Head of caudate nucleus (tissue), 42 donors: Measurements from ENCODE around the gene MPHOSPH9.
"Not testable (repeated sequence)": the region's sequence is repeated elsewhere in the genome, so short reads cannot be mapped to it uniquely, and the experiment has no call there.

Experiments used
- DNase-seq, 42 donors: peaks; one replicate each; pipeline versions ENCODE4 v3.0.0 to v3.0.0-alpha.2; 2020 to 2021; ENCODE audit warnings: mixed read lengths in 7 of 42
- intact Hi-C: fragments of 100-400 bp; cut with DNase I; formaldehyde crosslinking; loops from one replicate; pipeline ENCODE4 v1.15.0; 2022

Gene MPHOSPH9

DNA sequence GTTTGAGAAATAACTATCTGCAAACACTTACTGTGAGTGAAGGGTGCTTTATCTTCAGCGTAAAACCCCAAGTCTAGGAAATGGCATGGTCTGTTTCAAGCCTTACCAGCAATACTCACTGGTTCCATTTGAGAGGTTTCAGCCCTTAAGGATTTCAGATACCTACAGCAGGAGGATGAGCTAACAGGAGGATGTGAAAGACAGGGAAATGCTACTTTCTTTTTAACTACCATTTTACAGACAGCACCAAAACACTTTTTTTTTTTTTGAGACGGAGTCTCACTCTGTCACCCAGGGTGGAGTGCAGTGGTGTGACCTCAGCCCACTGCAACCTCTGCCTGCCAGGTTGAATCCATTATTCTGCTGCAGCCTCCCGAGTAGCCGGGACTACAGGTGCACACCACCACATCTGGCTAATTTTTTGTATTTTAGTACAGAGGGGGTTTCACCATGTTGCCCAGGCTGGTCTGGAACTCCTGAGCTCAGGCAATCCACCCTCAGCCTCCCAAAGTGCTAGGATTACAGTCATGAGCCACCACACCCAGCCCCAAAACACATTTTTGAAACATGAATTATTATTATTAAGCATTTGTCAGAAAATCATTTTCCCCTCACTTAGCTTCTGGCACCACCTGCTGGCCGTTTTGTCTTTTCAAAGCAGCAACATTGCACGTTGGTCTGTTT, 4.8 kb upstream of the MPHOSPH9 start:
- intact Hi-C loops = loop anchor here (5.0 kb wide), 1 partner anchor 255 kb away; the partner anchor contains the start of gene ARL6IP4
- peak in 41 of 42 donors; percentile 44 to 88 (median 72) for DNase-seq

DNA sequence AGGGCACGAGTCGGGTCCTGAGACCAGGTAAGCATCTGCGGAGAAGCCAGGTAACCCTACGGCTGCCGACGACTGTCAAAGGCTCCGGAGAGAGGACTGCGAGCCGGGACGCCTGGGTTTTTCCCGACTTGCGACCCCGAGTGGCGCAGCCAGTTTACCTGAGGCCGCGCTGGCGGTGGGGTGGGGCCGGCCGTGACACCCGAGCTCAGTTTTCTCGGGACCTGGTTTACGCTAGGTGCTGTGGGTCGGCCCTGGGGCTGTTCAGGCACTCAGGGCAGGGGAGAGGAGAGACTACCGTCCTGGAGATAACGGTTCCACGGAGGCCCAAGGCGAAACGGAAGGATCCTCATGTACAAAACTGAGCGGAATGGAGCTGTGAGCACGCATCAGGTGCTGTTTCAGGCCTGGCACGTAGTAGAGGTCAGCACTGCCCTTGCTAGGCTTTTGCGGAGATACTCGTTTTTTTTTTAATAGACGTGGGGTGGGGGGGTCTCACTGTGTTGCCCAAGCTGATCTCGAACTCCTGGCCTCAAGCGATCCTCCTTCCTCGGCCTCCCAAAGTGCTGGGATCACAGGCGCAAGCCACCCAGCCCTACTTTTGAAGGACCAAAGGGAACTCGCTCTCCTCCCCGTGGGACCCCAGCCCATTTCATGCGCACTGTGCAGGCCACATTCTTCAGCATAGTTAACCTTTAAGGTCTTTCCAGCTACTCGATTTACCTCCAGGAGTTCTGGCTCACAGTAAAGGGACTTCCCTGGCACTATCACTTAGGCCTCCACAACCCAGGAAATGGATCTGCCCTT, 766 bp upstream of the MPHOSPH9 start:
- intact Hi-C loops = no loop called here
- DNase-seq = no peak

DNA sequence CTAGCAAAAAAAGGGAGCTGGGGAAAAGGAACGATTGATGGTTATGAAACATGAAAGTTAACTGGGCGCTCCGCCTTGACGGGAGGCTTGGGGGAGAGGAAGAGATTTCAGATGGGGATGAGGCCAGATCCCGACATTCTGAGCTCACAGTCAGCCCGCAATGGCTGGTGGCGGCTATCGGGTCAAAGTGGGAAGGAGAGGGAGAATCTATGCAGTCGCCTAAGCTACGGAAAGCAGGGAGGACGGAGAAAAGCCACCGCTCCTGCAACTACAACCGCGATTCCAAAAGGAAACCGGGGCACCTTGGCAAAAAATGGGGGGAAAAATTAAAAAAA, 502 bp downstream of the MPHOSPH9 start:
- peak in 1 of 42 donors; percentile 29 for DNase-seq
- intact Hi-C loops = no loop called here

DNA sequence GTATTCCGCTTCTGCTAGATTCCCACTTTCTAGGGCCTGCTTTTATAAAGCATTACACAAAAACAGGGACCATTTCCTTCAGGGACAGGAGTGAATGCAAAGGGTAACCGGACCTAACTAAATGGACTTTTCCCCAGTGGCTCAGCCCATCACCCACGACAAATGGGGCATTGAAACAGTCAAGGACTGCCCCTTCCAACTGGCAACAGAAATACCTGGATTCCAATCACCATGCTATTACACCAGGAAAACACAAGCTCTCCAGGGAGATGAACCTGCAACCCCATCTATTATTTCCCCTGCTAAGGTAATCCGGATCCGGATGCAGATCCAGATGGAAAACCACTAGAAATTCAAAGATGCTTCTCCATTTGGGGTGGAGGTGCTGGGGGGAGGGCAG, 1.0 kb downstream of the MPHOSPH9 start:
- DNase-seq = no peak
- intact Hi-C loops = no loop called here

DNA sequence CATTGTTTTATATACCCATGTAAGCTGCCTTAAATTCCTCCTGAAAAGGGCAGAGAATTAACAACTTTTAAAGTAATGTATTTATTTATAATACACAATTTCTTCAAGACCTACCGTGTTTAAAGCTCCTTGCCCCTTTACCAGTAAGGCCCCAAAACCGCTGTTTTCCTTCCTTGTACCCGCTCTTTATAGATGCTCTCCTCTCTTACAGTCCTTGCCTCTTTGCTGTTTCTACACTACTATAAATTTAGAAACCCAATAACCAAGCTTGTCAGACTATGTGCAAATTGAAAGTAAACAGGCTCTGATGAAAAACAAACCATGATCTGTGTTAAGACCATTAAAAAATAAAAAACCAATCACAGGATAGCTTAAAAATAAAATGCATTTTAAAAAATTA, 3.9 kb downstream of the MPHOSPH9 start:
- intact Hi-C loops = no loop called here
- DNase-seq = no peak

DNA sequence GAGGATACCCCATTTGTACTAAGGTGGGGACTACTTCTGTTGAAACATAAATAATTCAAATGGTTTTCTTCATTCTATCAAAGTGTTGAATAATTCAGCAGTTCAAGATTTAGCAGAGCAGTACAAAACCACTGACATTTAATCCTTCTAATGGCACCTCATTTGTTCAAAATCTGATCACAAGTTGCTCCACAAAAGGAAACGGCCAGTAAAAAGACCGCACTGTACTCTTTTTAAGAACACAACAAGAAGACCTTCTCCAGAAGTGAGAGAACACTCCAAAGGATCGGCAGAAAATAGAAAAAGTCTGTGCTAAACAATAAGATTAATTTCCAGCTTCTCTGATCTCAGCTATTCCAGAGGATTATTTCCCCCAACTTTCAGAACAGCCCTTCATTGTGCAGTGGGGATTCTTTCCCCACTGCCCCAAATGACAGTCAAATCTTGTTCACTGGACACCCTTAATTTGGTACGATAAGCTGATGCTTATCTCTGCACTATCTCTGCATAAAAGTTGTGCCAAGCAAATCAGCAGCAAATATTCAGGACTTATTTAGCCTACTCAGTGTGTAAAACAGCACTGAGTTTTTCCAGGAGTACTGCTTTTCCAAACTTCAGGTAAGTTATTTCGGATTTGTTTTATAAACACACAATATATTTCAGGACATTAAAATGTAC, 5.2 kb downstream of the MPHOSPH9 start:
- intact Hi-C loops = no loop called here

DNA sequence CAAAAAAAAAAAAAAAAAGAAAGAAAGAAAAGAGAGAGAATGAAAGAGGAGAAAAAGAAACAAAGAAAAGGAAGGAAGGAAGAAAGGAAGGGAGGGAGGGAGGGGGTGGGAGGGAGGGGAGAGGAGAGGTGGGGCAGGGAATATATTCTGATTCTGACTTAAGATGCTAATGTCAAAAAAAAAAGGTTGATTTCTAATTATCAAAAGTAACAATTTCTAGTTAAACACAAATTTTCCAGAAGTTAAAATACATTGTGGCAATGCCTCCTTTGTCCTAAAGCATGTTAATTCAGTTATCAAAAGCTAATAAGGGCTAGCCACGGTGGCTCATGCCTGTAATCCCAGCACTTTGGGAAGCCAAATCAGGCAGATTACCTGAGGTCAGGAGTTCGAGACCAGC, 7.5 kb downstream of the MPHOSPH9 start:
- DNase-seq = no peak
- intact Hi-C loops = no loop called here

More for the DNA sequence above, 5.2 kb downstream of the MPHOSPH9 start:
- no peak for DNase-seq

DNA sequence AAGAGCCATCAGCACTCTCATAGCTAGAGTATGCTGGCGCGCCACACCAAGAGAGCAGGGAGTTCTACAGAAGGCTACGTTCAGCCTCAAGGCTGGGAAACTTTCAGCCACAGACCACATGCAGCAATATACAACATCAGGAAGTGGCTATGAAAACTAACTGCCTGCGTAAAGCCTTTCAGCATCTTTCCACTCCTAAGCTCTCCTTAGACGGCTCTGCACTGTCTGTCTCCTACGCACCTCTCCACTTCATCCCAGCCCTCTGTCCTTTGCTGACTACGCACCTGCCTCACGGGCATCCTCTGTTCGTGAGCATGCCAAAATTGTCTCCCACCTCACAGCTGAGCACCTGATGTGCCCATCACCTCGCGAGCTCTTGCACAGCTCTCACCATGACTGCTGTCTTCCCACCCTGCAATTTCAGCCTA, 9.7 kb downstream of the MPHOSPH9 start:
- DNase-seq = peak in 9 of 42 donors; percentile 8 to 72 (median 47)
- intact Hi-C loops = no loop called here

DNA sequence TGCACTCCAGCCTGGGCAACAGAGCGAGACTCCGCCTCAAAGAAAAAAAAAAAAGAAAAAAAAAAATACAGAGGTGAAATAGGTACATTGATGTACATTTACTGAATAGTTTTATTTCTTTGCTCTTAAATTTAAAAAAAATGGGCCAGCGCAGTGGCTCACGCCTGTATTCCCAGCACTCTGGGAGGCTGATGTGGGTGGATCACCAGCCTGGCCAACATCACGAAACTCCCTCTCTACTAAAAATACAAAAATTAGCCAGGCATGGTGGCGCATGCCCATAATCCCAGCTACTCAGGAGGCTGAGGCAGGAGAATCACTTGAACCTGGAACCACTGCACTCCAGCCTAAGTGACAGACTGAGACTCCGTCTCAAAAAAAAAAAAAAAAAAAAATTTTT, 25.1 kb downstream of the MPHOSPH9 start:
- intact Hi-C loops = not testable (repeated sequence)
- peak in 1 of 42 donors; percentile 20 for DNase-seq

DNA sequence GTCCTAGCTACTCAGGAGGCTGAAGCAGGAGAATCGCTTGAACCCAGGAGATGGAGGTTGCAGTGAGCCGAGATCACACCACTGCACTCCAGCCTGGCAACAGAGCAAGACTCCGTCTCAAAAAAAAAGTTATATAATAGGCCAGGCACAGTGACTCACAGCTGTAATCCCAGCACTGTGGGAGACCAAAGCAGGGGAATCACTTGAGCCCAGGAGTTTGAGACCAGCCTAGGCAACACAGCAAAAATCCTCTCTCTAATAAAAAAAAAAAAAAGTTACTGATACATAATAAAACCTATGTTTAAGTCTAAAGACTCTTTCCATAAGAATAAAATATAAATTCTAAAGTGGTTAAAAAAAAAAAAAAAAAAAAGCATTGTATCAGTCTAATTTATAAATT, 26.1 kb downstream of the MPHOSPH9 start:
- intact Hi-C loops = not testable (repeated sequence)
- peak in 11 of 42 donors; percentile 3 to 53 (median 17) for DNase-seq

DNA sequence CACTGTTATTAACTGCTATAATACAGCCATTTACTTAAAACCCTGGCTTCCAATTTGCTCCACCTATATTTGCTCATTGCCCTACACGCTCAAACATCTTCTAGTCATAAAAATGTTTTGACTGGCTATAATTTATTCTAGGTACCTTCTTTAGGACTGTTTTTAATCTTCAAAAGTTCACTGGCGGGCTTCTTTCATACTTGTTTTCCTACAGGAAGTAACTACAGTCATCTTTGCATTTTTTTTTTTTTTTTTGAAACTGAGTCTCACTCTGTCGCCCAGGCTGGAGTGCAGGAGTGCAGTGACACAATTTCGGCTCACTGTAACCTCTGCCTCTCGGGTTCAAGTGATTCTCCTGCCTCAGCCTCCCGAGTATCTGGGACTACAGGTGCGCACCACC, 32.5 kb downstream of the MPHOSPH9 start:
- DNase-seq = no peak
- intact Hi-C loops = no loop called here

DNA sequence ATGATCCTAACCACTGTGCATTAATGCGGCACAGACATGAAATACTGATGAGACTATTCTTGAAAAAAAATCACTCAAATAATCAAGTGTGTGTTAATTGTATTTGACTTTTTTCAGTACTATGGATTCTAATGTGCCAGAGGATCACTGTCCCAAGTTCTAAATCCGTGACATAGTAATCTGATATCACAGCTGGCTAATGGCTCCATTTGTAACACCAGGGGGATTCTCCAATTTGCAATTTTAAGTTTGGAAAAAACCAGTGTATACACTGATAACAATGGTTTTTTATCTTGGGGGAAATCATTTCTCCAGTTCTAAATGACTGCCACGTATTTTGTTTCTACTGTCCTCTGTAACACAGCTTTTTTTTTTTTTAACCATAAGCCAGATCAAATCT, 33.0 kb downstream of the MPHOSPH9 start:
- intact Hi-C loops = no loop called here
- no peak for DNase-seq

DNA sequence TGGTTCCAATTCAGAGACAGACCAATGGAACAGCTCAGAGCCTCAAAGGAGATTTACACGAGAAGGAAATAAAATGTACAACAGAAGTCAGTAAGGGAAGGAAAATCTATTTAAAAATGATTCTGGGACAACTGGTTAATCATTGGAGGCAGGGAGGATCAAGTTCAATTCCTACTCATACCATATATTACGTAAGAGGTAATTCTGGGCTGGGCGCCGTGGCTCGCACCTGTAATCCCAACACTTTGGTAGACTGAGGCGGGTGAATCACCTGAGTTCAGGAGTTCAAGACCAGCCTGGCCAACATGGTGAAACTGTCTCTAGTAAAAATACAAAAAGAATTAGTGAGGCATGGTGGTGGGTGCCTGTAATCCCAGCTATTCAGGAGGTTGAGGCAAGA, 45.3 kb downstream of the MPHOSPH9 start:
- intact Hi-C loops = no loop called here
- DNase-seq = no peak

DNA sequence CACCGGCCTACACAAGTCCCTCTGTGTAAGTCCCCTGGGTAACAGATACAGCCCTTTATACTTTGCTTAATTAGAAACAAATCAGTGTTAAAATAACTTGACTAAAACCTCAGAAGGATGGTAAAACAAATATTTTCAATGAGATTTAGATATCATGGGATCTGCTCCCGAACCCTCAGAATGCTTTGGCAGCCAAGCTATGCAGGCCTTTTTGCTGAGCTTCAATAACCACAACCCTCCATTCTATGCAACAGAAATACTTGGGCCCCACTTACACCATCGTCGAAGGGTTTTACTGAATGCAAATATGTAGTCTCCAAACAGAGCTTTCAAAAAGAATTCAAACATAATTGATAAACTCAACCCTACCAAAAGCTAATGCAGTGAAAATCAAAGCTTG, 52.8 kb downstream of the MPHOSPH9 start:
- intact Hi-C loops = no loop called here
- DNase-seq = no peak

DNA sequence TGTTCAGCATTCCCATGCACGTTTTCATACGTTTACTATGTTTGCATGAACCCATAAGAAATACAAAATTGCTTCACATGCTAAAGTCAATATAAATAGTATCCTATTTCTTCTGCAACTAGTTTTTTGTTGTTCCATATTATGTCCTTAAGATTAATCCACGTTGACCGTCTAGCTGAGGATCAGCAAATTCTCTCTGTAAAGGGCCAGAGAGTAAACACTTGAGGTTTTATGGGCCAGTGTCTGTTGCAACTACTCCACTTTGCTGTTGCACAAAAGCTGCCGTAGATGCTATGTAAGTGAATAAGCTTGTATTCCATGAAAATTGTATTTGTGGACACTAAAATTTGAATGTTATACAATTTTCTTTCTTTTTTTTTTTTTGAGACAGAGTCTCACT, 61.0 kb downstream of the MPHOSPH9 start:
- DNase-seq = no peak
- intact Hi-C loops = no loop called here

DNA sequence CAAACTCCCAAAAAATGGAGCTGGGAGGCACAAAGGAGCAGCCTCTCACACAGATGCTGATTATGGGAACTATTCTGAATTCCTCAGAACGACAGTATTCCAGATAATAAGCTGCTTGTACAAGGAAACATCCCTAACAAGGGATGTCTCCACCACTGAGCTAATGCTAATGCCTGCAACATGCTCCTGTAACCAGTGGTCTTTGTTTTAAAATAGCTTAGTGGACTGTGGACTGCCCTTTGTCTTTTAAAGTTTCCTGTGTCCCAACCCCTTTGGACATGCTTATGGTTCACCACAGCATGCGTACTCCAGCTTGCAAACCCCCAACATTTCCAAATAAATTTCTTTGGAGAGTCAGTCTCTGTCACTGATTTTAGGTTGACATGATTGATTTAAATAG, 65.6 kb downstream of the MPHOSPH9 start:
- DNase-seq = no peak
- intact Hi-C loops = loop anchor here (10.0 kb wide), 1 partner anchor 47 kb away; no protein-coding TSS in a partner anchor

DNA sequence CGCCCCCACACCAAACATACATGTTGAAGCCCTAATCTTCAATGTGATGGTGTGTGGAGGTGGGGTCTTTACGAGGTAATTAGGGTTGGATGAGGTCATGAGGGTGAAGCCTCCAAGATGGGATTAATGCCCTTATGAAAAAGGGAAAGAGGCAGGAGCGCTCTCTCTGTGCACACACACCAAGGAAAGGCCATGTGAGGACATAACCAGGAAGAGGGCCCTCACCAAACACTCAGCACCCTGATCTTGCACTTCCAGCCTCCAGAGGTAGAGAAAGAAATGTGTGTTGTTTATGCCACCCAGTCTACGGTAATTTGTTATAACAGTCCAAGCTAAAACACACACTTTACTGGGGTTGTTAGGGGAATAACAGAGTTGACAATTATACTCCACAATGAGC, 67.4 kb downstream of the MPHOSPH9 start:
- intact Hi-C loops = loop anchor here (10.0 kb wide), 1 partner anchor 49 kb away; no protein-coding TSS in a partner anchor

DNA sequence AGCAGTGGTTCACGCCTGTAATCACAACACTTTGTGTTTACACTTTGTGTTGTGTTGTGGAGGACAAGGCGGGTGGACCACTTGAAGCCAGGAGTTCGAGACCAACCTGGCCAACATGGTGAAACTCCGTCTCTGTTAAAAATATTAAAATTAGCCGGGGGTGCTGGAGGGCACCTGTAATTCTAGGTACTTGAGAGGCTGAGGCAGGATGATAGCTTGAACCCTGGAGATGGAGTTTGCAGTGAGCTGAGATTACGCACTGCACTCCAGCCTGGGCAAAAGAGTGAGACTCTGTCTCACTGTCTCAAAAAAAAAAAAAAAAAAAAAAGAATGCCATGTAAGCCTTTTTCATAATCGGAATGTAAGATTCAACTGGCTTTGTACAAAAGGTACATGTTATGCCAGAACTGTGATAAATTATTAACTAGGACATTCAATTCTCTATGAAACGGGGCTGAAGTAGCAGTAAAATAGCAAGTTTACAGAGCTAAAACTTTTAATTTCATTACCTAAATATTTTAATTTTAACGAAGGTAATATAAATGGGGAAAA, 68.2 kb downstream of the MPHOSPH9 start:
- intact Hi-C loops = loop anchor here (10.0 kb wide), 1 partner anchor 50 kb away; no protein-coding TSS in a partner anchor
- no peak for DNase-seq

More for the DNA sequence above, 67.4 kb downstream of the MPHOSPH9 start:
- no peak for DNase-seq

DNA sequence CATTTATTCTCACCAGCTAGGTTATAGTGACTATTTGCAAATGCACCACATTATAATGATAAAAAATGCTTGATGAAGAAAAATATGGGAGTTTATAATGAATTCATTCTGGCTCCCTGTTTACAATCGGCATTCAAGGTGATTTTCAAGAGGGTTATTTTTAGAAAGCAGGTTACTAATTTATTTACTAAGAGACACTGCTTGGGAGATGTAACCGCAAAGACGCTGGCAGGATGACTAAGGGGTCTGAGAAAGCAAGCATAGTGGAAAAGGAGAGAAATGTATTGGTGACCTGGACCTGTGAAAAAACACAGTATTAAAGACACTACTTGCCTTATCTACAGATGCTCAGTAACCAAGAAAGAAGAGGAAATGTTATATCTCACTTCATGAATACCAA, 68.7 kb downstream of the MPHOSPH9 start:
- intact Hi-C loops = loop anchor here (10.0 kb wide), 1 partner anchor 51 kb away; no protein-coding TSS in a partner anchor

More for the DNA sequence above, 68.7 kb downstream of the MPHOSPH9 start:
- no peak for DNase-seq
